HepG2 (cell line): ENCODE results near the gene CAMK1D. TPM values are rescaled to one million over a fixed set of nuclear protein-coding genes. Genes with fewer than 3 reads are reported as not detected.

Experiments
- ATAC-seq: fragments of 200-7000 bp; cut with Tn5 transposase; 3 replicates; pipeline ENCODE4 v1.9.1; 2020; ENCODE audit warnings: mild to moderate bottlenecking, moderate library complexity
- BruUV-seq: library from RNA; stranded (reverse); fragments of 400-500 nt; replicated peaks from 2 replicates; lab custom pipeline; 2021; lab: Mats Ljungman, UMichigan
- CTCF ChIA-PET: fragments of 300-600 bp; formaldehyde crosslinking; extraction: SDS; loops from one replicate; lab custom pipeline; 2021; ENCODE audit warnings: low total read pairs, inconsistent platforms, low intra/inter-chr PET ratio; lab: Yijun Ruan, JAX
- POLR2A ChIA-PET: fragments of 350-600 bp; sonication (Branson Sonifier 250); formaldehyde crosslinking; loops from one replicate; lab custom pipeline; 2020; ENCODE audit warnings: antibody characterized with exemption, inconsistent platforms; lab: Yijun Ruan, JAX
- DNase-seq: peaks from one replicate; pipeline ENCODE4 v3.0.0-alpha.2; 2015; ENCODE audit warnings: low spot score
- FAIRE-seq: peaks from 3 replicates; lab custom pipeline; 2011; peaks lifted over from hg19 to GRCh38; lab: Jason Lieb, UNC
- H2AFZ ChIP-seq: one replicate; pipeline ENCODE4 v1.6.1; 2011; ENCODE audit warnings: low read length, inconsistent platforms
- H3K27ac ChIP-seq: fragments of 300-600 bp; 3 replicates; pipeline ENCODE4 v1.8.0; 2011; ENCODE audit warnings: mixed run types, mild to moderate bottlenecking, mixed read lengths, low read length, inconsistent platforms; ENCODE audit not compliant: insufficient read depth; ENCODE audit errors: extremely low read length
- H3K27me3 ChIP-seq, 2 experiments: fragments of 200-600 bp in 1 of 2; 2 replicates in 1 of 2; 3 replicates in 1 of 2; pipeline versions ENCODE4 v1.6.0 to v1.8.0; 2011; ENCODE audit warnings: low read length in 2 of 2, mild to moderate bottlenecking in 2 of 2, moderate library complexity in 2 of 2, inconsistent platforms in 1 of 2; ENCODE audit not compliant: insufficient read depth in 2 of 2, control insufficient read depth in 1 of 2
- H3K36me3 ChIP-seq, 2 experiments: fragments of 200-600 bp in 1 of 2; replicated peaks in 1 of 2; 2 replicates in 1 of 2; 3 replicates in 1 of 2; pipeline versions ENCODE4 v1.5.1 to v1.8.0; 2011; ENCODE audit warnings: low read length in 2 of 2, inconsistent platforms in 1 of 2; ENCODE audit not compliant: insufficient read depth in 2 of 2, control insufficient read depth in 1 of 2
- H3K4me1 ChIP-seq: 2 replicates; pipeline ENCODE4 v1.5.1; 2012; ENCODE audit warnings: low read length, inconsistent platforms; ENCODE audit not compliant: insufficient read depth
- H3K4me2 ChIP-seq: 2 replicates; pipeline ENCODE4 v1.6.0; 2011; ENCODE audit warnings: low read depth, low read length, inconsistent platforms
- H3K4me3 ChIP-seq, 3 experiments: fragments of 200-600 bp in 1 of 3; sonication (generic), shearing (Covaris generic) in 1 of 3; replicated peaks in 1 of 3; 2 replicates each; pipeline ENCODE4 v1.5.1; 2011 to 2016; ENCODE audit warnings: low read length in 3 of 3, inconsistent platforms in 2 of 3, low read depth in 2 of 3, mild to moderate bottlenecking in 2 of 3, control low read depth in 1 of 3, mixed read lengths in 1 of 3; ENCODE audit not compliant: insufficient read depth in 1 of 3
- H3K79me2 ChIP-seq: one replicate; pipeline ENCODE4 v1.6.1; 2011; ENCODE audit warnings: low read length, inconsistent platforms; ENCODE audit not compliant: insufficient read depth
- H3K9ac ChIP-seq: 2 replicates; pipeline ENCODE4 v1.6.0; 2011; ENCODE audit warnings: mild to moderate bottlenecking, low read depth, low read length, inconsistent platforms; ENCODE audit not compliant: insufficient read depth
- H3K9me3 ChIP-seq: 2 replicates; pipeline ENCODE4 v1.5.1; 2012; ENCODE audit warnings: mild to moderate bottlenecking, low read length
- H4K20me1 ChIP-seq: 2 replicates; pipeline ENCODE4 v1.6.0; 2011; ENCODE audit warnings: inconsistent platforms, mild to moderate bottlenecking, low read length, moderate library complexity; ENCODE audit not compliant: insufficient read depth
- BRF2 ChIP-seq: sonication (generic); formaldehyde crosslinking; IDR thresholded peaks from 2 replicates; pipeline ENCODE4 v1.8.1; 2022; ENCODE audit warnings: mild to moderate bottlenecking, missing genetic modification reagents
- DMTF1 ChIP-seq: sonication (generic); formaldehyde crosslinking; IDR thresholded peaks from 2 replicates; pipeline ENCODE4 v1.4.0; 2020; ENCODE audit warnings: mild to moderate bottlenecking, missing genetic modification reagents
- MAFF ChIP-seq: IDR thresholded peaks from 2 replicates; pipeline ENCODE4 v1.6.1; 2011; ENCODE audit warnings: low read depth, low read length, improper control_type of control experiment
- MAFK ChIP-seq, 2 experiments: IDR thresholded peaks in 1 of 2; conservative IDR thresholded peaks in 1 of 2; 2 replicates each; pipeline ENCODE4 v1.6.1; 2011; ENCODE audit warnings: improper control_type of control experiment in 2 of 2, low read length in 2 of 2
- NCOA2 ChIP-seq: sonication (generic); formaldehyde crosslinking; IDR thresholded peaks from 2 replicates; pipeline ENCODE4 v1.8.0; 2022; ENCODE audit warnings: inconsistent platforms
- POLR2AphosphoS5 ChIP-seq: IDR thresholded peaks from 2 replicates; pipeline ENCODE4 v1.6.1; 2012; ENCODE audit warnings: low read depth, low read length
- SP140L ChIP-seq: sonication (generic); formaldehyde crosslinking; IDR thresholded peaks from 2 replicates; pipeline ENCODE4 v1.4.0; 2020; ENCODE audit warnings: missing genetic modification reagents, borderline replicate concordance
- ZNF564 ChIP-seq: sonication (generic); formaldehyde crosslinking; IDR thresholded peaks from 2 replicates; pipeline ENCODE4 v1.8.1; 2023; ENCODE audit warnings: mild to moderate bottlenecking, missing genetic modification reagents
- ZNF746 ChIP-seq: sonication (generic); formaldehyde crosslinking; IDR thresholded peaks from 2 replicates; pipeline ENCODE4 v1.8.0; 2022; ENCODE audit warnings: mild to moderate bottlenecking, missing genetic modification reagents
- WGBS: methylation state at CpG from one replicate; pipeline ENCODE4 v1.1.6; 2017; ENCODE audit warnings: low lambda C conversion rate; 5-methylcytosine and 5-hydroxymethylcytosine counted together
- in situ Hi-C: cut with HindIII; loops from 2 replicates; pipeline ENCODE4 v1.10.0; 2017; ENCODE audit warnings: low pct_unique_long_range_greater_than_20kb; ENCODE audit not compliant: extremely low pct_ligation_motif_present
- intact Hi-C: fragments of 100-400 bp; cut with micrococcal nuclease; formaldehyde crosslinking; loops from one replicate; pipeline ENCODE4 v1.10.0; 2022; ENCODE audit not compliant: unreplicated experiment
- polyA plus RNA-seq, 8 experiments: library from polyadenylated mRNA; depleted of rRNA in 3 of 8; stranded (reverse) in 7 of 8; unstranded in 1 of 8; fragments of >200 nt; fragmentation: Illumina TruSeq in 4 of 8; extraction: Trizol in 4 of 8; gene quantifications; 2 replicates each; pipeline versions ENCODE4 v1.2.1 to v1.2.3, GENCODE V29; 2011 to 2016; ENCODE audit warnings: low read depth in 4 of 8, missing spikeins in 1 of 8, mixed read lengths in 1 of 8; ENCODE audit not compliant: insufficient read depth in 1 of 8
- total RNA-seq, 5 experiments: library from RNA; depleted of rRNA; stranded (reverse); fragments of >200 nt; fragmentation: Illumina TruSeq; extraction: Trizol; gene quantifications; 2 replicates each; pipeline ENCODE4 v1.2.3, GENCODE V29; 2016; ENCODE audit warnings: low read depth in 1 of 5

CAMK1D gene
- total and polyA plus RNA-seq, 2 of the 13 experiments (the other 11 are each of a cell fraction or from before 2014, with no cell fraction given) = under 0.01 TPM; not detected in 1

GRCh38 chr10:12660812-12661211, 311.5 kb downstream of the CAMK1D start:
- no peak overlapping the region for H2AFZ ChIP-seq
- in situ Hi-C loops (no loop called here), intact Hi-C loops (no loop called here)
- no peak for FAIRE-seq
- no peak for ATAC-seq
- no peak overlapping the region for H3K27ac ChIP-seq
- no TSS peak for BruUV-seq
- no peaks in the 10 kb centered on the region for H4K20me1 ChIP-seq
- TF ChIP-seq MAFK (conservative IDR thresholded peaks at IDR 0.05 in 1 of 2, IDR thresholded peaks at IDR 0.05 in 1 of 2; ENCODE audit: low read length in 2 of 2) (peak in 1 of 2 experiments; percentile 69; a peak in 2 of 4 replicates), POLR2AphosphoS5 (no peak), MAFF (0 out of 2 replicates have a peak, but pooled peaks have one; percentile 21)
- TF ChIP-seq, all 625 proteins: peak for 2
- WGBS = 2% methylated on average over 3 of the region's 3 CpGs
- H3K4me3 ChIP-seq = no peak overlapping the region
- no peaks in the 10 kb centered on the region for H3K9me3 ChIP-seq
- no peaks in the 10 kb centered on the region for H3K79me2 ChIP-seq
- H3K4me2 ChIP-seq = no peak overlapping the region
- H3K27me3 ChIP-seq = no peaks in the 10 kb centered on the region
- DNase-seq = no peak
- ChIA-PET POLR2A (no interaction called here), CTCF (no interaction called here)
- H3K36me3 ChIP-seq = no peaks in the 10 kb centered on the region
- H3K4me1 ChIP-seq = no peaks in the 10 kb centered on the region
- H3K9ac ChIP-seq = no peak overlapping the region

- ATAC-seq (no peak), FAIRE-seq (no peak), DNase-seq (no peak)
- H3K9me3 ChIP-seq = no peaks in the 10 kb centered on the region
- in situ Hi-C loops = no loop called here
- H3K79me2 ChIP-seq = no peaks in the 10 kb centered on the region
- BruUV-seq = no TSS peak
- H3K4me2 ChIP-seq = no peak overlapping the region
- no peak overlapping the region for H3K27ac ChIP-seq
- ChIA-PET CTCF (no interaction called here), POLR2A (no interaction called here)
- TF ChIP-seq ZNF564 (CRISPR knock-in tag) (no peak), BRF2 (CRISPR knock-in tag) (no peak), DMTF1 (CRISPR knock-in tag) (no peak), SP140L (no peak), NCOA2 (CRISPR knock-in tag) (no peak), ZNF746 (no peak)
- H3K4me1 ChIP-seq = no peaks in the 10 kb centered on the region
- 13% methylated on average over 1 of the region's 1 CpG for WGBS
- H4K20me1 ChIP-seq = no peaks in the 10 kb centered on the region
- no peaks in the 10 kb centered on the region for H3K36me3 ChIP-seq
- H3K9ac ChIP-seq = no peak overlapping the region
- no peaks in the 10 kb centered on the region for H3K27me3 ChIP-seq
- no peak overlapping the region for H2AFZ ChIP-seq
- intact Hi-C loops = no loop called here
- H3K4me3 ChIP-seq = no peak overlapping the region
These were observed 312.3 kb downstream of the CAMK1D start for GRCh38 chr10:12661671-12662070.
